ENCODE results near the gene APBB2.

GRCh38 chr4:41178372-41179370, 35.7 kb downstream of the APBB2 start:
- no peak for TF ChIP-seq EZH2 (IDR thresholded peaks at IDR 0.05; ENCODE audit: borderline replicate concordance, control insufficient read depth, low read depth, low read length)
- no peak for TF ChIP-seq POLR2A (IDR thresholded peaks at IDR 0.05; ENCODE audit: low read depth, low read length)
- TF ChIP-seq MYC (IDR thresholded peaks at IDR 0.05; ENCODE audit: insufficient read depth, insufficient read length, insufficient replicate concordance, low read length, severe bottlenecking) = no peak
- no peak for TF ChIP-seq DPF2 (IDR thresholded peaks at IDR 0.05)
- no peak for TF ChIP-seq NFYB (IDR thresholded peaks at IDR 0.05; ENCODE audit: insufficient read depth, low read depth, low read length)
- TF ChIP-seq SMAD1 (IDR thresholded peaks at IDR 0.05; ENCODE audit: low read depth, partially characterized antibody) = no peak
- TF ChIP-seq ZNF274 (IDR thresholded peaks at IDR 0.05; ENCODE audit: insufficient read depth, insufficient read length) = no peak
- TF ChIP-seq EGR1 (IDR thresholded peaks at IDR 0.05; ENCODE audit: borderline replicate concordance in 1 of 2, low read depth in 2 of 2, low read length in 2 of 2) = no peak
- TF ChIP-seq RAD21 (IDR thresholded peaks at IDR 0.05; ENCODE audit: insufficient read depth, low read depth, low read length) = no peak
